ENCODE data around the gene WWC2. TPM values are rescaled to one million over a fixed set of nuclear protein-coding genes. Genes with fewer than 3 reads are reported as not detected.

WWC2 gene
- total RNA-seq, 4 donors from 2014 or later, result 7.4 to 24.8 (median 8.0) TPM

GRCh38 chr4:183256343-183256742, 157.3 kb downstream of the WWC2 start:
- peaks cover 0 to 57% (median 0%) of the 10 kb centered on the region in 3 donors for H3K36me3 ChIP-seq
- WGBS, 2 donors, result 78 to 83% methylated on average over 6 of the region's 6 CpGs
- peaks cover 0 to 4% (median 0%) of the 10 kb centered on the region in 3 donors for H3K4me1 ChIP-seq
- no peaks in the 10 kb centered on the region for H3K27me3 ChIP-seq
- H3K9me3 ChIP-seq, result no peaks in the 10 kb centered on the region
- intact Hi-C loops (cut with DNase I), result loop anchor here (5.0 kb wide), 1 partner anchor 319 kb away; no protein-coding TSS in a partner anchor
- peak overlapping the region in 1 of 4 donors; percentile 2 for H3K27ac ChIP-seq
- TF ChIP-seq, protein P1, sequence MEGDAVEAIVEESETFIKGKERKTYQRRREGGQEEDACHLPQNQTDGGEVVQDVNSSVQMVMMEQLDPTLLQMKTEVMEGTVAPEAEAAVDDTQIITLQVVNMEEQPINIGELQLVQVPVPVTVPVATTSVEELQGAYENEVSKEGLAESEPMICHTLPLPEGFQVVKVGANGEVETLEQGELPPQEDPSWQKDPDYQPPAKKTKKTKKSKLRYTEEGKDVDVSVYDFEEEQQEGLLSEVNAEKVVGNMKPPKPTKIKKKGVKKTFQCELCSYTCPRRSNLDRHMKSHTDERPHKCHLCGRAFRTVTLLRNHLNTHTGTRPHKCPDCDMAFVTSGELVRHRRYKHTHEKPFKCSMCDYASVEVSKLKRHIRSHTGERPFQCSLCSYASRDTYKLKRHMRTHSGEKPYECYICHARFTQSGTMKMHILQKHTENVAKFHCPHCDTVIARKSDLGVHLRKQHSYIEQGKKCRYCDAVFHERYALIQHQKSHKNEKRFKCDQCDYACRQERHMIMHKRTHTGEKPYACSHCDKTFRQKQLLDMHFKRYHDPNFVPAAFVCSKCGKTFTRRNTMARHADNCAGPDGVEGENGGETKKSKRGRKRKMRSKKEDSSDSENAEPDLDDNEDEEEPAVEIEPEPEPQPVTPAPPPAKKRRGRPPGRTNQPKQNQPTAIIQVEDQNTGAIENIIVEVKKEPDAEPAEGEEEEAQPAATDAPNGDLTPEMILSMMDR (IDR thresholded peaks at IDR 0.05), result no peak
- no peak for TF ChIP-seq POLR2A (IDR thresholded peaks at IDR 0.05)
- no peak for DNase-seq
- H3K4me3 ChIP-seq, result no peak overlapping the region

DNA sequence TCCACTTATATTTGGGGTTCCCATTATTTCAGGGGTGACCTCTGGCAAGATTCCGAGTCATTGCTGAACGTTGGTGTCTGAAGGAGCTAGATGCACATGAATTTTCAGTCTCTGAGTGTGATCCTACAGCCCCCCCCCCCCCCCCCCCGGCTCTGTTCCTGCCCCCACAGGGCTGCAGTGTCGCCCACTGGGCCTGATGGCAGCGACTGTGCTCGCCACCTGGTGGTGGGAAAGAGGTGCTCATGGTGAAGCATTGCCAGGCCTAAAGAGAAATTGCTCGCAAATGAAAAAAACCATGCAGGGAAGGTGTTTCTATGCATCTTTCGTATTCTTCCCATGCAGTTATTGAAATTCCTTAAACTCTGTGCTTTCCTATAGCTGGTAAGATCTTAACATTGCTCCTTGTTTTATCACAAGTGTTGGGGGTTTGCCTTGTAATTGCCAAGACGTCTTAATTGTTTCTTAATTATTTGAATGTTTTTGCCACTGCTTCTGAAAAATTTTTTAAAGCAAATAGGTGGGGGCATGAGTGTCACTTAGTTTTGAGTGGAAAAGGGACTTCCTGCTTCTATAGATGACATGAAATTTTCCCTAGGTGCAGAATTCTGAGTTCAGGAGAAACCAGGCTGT, 157.8 kb downstream of the WWC2 start:
- intact Hi-C loops (cut with DNase I), result loop anchor here (5.0 kb wide), 1 partner anchor 320 kb away; no protein-coding TSS in a partner anchor
- Histone ChIP-seq H3K4me1 (peaks cover 0 to 6% (median under 1%) of the 10 kb centered on the region in 3 donors), H3K27ac (peak overlapping the region in 1 of 4 donors; percentile 2), H3K36me3 (peaks cover 0 to 58% (median 0%) of the 10 kb centered on the region in 3 donors), H3K9me3 (no peaks in the 10 kb centered on the region), H3K27me3 (no peaks in the 10 kb centered on the region), H3K4me3 (no peak overlapping the region)
- TF ChIP-seq, protein P1 (IDR thresholded peaks at IDR 0.05), result peak; percentile 38 to 77 (median 64)
- TF ChIP-seq POLR2A (IDR thresholded peaks at IDR 0.05), result no peak
- 28 to 45% methylated on average over 6 to 8 of the region's 9 CpGs for WGBS, 2 donors
- DNase-seq, result no peak

- Histone ChIP-seq H3K9me3 (no peaks in the 10 kb centered on the region), H3K36me3 (peaks cover 0 to 52% (median 0%) of the 10 kb centered on the region in 3 donors), H3K27me3 (no peaks in the 10 kb centered on the region), H3K27ac (no peak overlapping the region), H3K4me3 (no peak overlapping the region), H3K4me1 (peaks cover 0 to 15% (median 5%) of the 10 kb centered on the region in 3 donors)
- intact Hi-C loops (cut with DNase I), result loop anchor here (5.0 kb wide), 1 partner anchor 321 kb away; no protein-coding TSS in a partner anchor
- 85 to 87% methylated on average over 6 of the region's 6 CpGs for WGBS, 2 donors
- TF ChIP-seq, protein P1 (IDR thresholded peaks at IDR 0.05), result no peak
- TF ChIP-seq POLR2A (IDR thresholded peaks at IDR 0.05), result no peak
- no peak for DNase-seq
These were observed 158.8 kb downstream of the WWC2 start for GRCh38 chr4:183257808-183258207.

DNA sequence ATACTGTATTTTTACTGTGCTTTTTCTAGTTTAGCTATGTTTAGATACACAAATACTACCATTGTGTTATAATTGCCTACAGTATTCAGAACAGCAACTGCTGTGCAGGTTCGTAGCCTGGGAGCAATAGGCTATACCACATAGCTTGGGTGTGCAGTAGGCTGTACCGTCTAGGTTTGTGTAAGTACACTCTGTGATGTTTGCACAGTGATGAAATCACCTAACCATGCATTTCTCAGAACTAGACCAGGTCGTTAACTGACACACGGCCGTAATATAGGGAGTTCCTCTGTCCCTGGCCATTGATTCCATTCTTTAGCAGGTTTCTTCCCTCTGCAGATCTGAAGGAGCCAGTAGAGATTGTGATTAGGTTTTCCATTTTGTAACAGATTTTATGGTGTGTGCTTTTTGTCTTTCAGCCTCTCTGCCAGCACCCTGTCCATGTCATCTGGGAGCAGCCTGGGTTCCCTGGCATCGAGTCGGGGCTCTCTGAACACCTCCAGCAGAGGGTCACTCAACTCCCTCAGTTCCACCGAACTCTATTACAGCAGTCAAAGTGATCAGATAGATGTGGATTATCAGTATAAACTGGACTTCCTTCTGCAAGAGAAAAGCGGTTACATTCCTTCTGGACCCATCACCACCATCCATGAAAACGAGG, 161.6 kb downstream of the WWC2 start:
- intact Hi-C loops (cut with DNase I), result loop anchor here (5.0 to 10.0 kb wide), 2 partner anchors 134 to 188 kb away; no protein-coding TSS in a partner anchor
- no peak for TF ChIP-seq POLR2A (IDR thresholded peaks at IDR 0.05)
- TF ChIP-seq, protein P1 (IDR thresholded peaks at IDR 0.05), result no peak
- no peak overlapping the region for H3K27ac ChIP-seq
- peaks cover 0 to 16% (median 5%) of the 10 kb centered on the region in 3 donors for H3K4me1 ChIP-seq
- H3K27me3 ChIP-seq, result no peaks in the 10 kb centered on the region
- 77 to 81% methylated on average over 8 to 10 of the region's 10 CpGs for WGBS, 2 donors
- no peaks in the 10 kb centered on the region for H3K9me3 ChIP-seq
- peaks cover 0 to 34% (median 0%) of the 10 kb centered on the region in 3 donors for H3K36me3 ChIP-seq
- H3K4me3 ChIP-seq, result no peak overlapping the region
- no peak for DNase-seq

All from esophagus squamous epithelium (tissue), 5 donors.